K562 (cell line): Measurements from ENCODE around the gene SPI1. TPM values are rescaled to one million over a fixed set of nuclear protein-coding genes. Genes with fewer than 3 reads are reported as not detected.

ENCODE experiments used
- ARHGAP35 ChIP-seq: fragments of 450-650 bp; IDR thresholded peaks from 2 replicates; pipeline ENCODE4 v1.6.1; 2018; ENCODE audit not compliant: partially characterized antibody
- CAMTA2 ChIP-seq: fragments of 250-450 bp; sonication (Bioruptor Pico); conservative IDR thresholded peaks from 2 replicates; pipeline ENCODE4 v1.5.1; 2022
- DNMT1 ChIP-seq: fragments of 450-650 bp; IDR thresholded peaks from 2 replicates; pipeline ENCODE4 v1.6.1; 2016; ENCODE audit warnings: antibody characterized with exemption, mild to moderate bottlenecking
- GABPB2 ChIP-seq: fragments of 250-450 bp; sonication (Bioruptor Pico); conservative IDR thresholded peaks from 2 replicates; pipeline ENCODE4 v1.5.1; 2021; ENCODE audit warnings: mild to moderate bottlenecking
- HEY1 ChIP-seq: fragments of 250-450 bp; sonication (Bioruptor Pico); IDR thresholded peaks from 2 replicates; pipeline ENCODE4 v1.5.0; 2020; ENCODE audit warnings: mild to moderate bottlenecking, moderate library complexity, borderline replicate concordance
- LCOR ChIP-seq: sonication (generic); formaldehyde crosslinking; IDR thresholded peaks from 2 replicates; pipeline ENCODE4 v1.8.0; 2022; ENCODE audit warnings: mild to moderate bottlenecking, missing genetic modification reagents
- PURB ChIP-seq: sonication (generic); formaldehyde crosslinking; IDR thresholded peaks from 2 replicates; pipeline ENCODE4 v1.9.0; 2021; ENCODE audit warnings: low read depth, mild to moderate bottlenecking, missing genetic modification reagents
- SAFB2 ChIP-seq: fragments of 200-400 bp; formaldehyde crosslinking; IDR thresholded peaks from 2 replicates; pipeline ENCODE4 v1.6.1; 2018; ENCODE audit warnings: borderline replicate concordance, low read length, low read depth, moderate library complexity; ENCODE audit not compliant: severe bottlenecking
- SIN3B ChIP-seq: fragments of 450-650 bp; IDR thresholded peaks from 2 replicates; pipeline ENCODE4 v1.6.1; 2017; ENCODE audit warnings: low read depth, mild to moderate bottlenecking, moderate library complexity
- SMC3 ChIP-seq: conservative IDR thresholded peaks from 2 replicates; pipeline ENCODE4 v1.6.1; 2011; ENCODE audit warnings: low read depth, low read length, improper control_type of control experiment; ENCODE audit not compliant: insufficient read depth
- SRSF3 ChIP-seq: fragments of 200-400 bp; formaldehyde crosslinking; IDR thresholded peaks from 2 replicates; pipeline ENCODE4 v1.6.1; 2016; ENCODE audit warnings: mild to moderate bottlenecking, low read length, moderate library complexity; ENCODE audit not compliant: insufficient read depth
- ZNF282 ChIP-seq: sonication (generic); formaldehyde crosslinking; IDR thresholded peaks from 2 replicates; pipeline ENCODE4 v1.8.1; 2023; ENCODE audit warnings: missing genetic modification reagents
- ZZZ3 ChIP-seq: fragments of 450-650 bp; IDR thresholded peaks from 2 replicates; pipeline ENCODE4 v1.6.1; 2016; ENCODE audit warnings: antibody characterized with exemption, mild to moderate bottlenecking, moderate library complexity
- polyA plus RNA-seq, 8 experiments: library from polyadenylated mRNA; depleted of rRNA in 4 of 8; stranded (reverse) in 5 of 8; unstranded in 3 of 8; fragments of >200 nt; fragmentation: Nextera tagmentation in 2 of 8; fragmentation: Illumina TruSeq in 1 of 8; extraction: Ambion mirVana in 2 of 8; extraction: Trizol in 1 of 8; gene quantifications; 2 replicates each; pipeline versions ENCODE4 v1.2.1 to v1.2.3, GENCODE V29; 2011 to 2014; ENCODE audit warnings: inconsistent platforms in 1 of 8, missing spikeins in 1 of 8
- total RNA-seq, 7 experiments: library from RNA; depleted of rRNA in 6 of 7; stranded (reverse); fragments of >200 nt in 6 of 7; fragmentation: Illumina TruSeq in 2 of 7; extraction: Trizol in 2 of 7; gene quantifications; 2 replicates each; pipeline versions ENCODE4 v1.2.1 to v1.2.3, GENCODE V29; 2011 to 2021; ENCODE audit warnings: low replicate concordance in 1 of 7
- TF ChIP-seq, protein P1 (sequence below): fragments of 450-650 bp; IDR thresholded peaks from 2 replicates; pipeline ENCODE4 v1.6.1; 2017; ENCODE audit warnings: antibody characterized with exemption
- TF ChIP-seq, protein P2 (sequence below): IDR thresholded peaks from 2 replicates; pipeline ENCODE4 v1.6.1; 2012; ENCODE audit warnings: low read depth, low read length, improper control_type of control experiment, borderline replicate concordance
- TF ChIP-seq, protein P3 (sequence below): sonication (generic); formaldehyde crosslinking; IDR thresholded peaks from 2 replicates; pipeline ENCODE4 v1.8.0; 2022; ENCODE audit warnings: missing genetic modification reagents, mild to moderate bottlenecking, moderate library complexity, borderline replicate concordance
- TF ChIP-seq, protein P4 (sequence below): fragments of 450-650 bp; formaldehyde crosslinking; IDR thresholded peaks from 2 replicates; pipeline ENCODE4 v1.4.0; 2020; ENCODE audit warnings: mild to moderate bottlenecking, moderate library complexity
- TF ChIP-seq, protein P5 (sequence below): sonication (generic); formaldehyde crosslinking; IDR thresholded peaks from 2 replicates; pipeline ENCODE4 v1.8.0; 2022; ENCODE audit warnings: mild to moderate bottlenecking, missing genetic modification reagents, borderline replicate concordance
- TF ChIP-seq, protein P6 (sequence below): fragments of 200-800 bp; sonication (Bioruptor generic); IDR thresholded peaks from 2 replicates; pipeline ENCODE4 v1.6.1; 2017; ENCODE audit warnings: missing genetic modification characterization, missing compliant biosample characterization

Gene SPI1
- total and polyA plus RNA-seq, 9 of the 15 experiments (the other 6 are each of a cell fraction or from before 2014, with no cell fraction given), result 0.10 to 33.7 (median 10.3) TPM

DNA sequence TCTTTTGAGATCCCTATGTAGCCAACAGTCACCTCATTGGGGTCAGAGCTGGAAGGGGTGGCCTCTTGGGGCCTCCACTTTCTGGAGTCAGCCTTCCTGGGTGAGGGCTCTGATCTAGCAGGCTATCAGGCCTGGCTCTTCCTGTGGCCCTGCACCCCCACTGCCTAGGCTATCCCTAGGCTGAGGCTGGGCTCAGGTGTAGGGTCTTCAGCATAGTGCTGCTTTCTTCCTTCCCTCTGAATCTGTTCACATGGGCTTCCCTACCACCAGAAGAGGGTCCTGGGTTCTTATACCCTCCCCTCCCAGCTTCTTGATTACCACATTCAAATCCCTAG is 456 bp upstream of the SPI1 start (continued):
- TF ChIP-seq, protein P1, sequence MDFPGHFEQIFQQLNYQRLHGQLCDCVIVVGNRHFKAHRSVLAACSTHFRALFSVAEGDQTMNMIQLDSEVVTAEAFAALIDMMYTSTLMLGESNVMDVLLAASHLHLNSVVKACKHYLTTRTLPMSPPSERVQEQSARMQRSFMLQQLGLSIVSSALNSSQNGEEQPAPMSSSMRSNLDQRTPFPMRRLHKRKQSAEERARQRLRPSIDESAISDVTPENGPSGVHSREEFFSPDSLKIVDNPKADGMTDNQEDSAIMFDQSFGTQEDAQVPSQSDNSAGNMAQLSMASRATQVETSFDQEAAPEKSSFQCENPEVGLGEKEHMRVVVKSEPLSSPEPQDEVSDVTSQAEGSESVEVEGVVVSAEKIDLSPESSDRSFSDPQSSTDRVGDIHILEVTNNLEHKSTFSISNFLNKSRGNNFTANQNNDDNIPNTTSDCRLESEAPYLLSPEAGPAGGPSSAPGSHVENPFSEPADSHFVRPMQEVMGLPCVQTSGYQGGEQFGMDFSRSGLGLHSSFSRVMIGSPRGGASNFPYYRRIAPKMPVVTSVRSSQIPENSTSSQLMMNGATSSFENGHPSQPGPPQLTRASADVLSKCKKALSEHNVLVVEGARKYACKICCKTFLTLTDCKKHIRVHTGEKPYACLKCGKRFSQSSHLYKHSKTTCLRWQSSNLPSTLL, result no peak
- TF ChIP-seq, protein P2, sequence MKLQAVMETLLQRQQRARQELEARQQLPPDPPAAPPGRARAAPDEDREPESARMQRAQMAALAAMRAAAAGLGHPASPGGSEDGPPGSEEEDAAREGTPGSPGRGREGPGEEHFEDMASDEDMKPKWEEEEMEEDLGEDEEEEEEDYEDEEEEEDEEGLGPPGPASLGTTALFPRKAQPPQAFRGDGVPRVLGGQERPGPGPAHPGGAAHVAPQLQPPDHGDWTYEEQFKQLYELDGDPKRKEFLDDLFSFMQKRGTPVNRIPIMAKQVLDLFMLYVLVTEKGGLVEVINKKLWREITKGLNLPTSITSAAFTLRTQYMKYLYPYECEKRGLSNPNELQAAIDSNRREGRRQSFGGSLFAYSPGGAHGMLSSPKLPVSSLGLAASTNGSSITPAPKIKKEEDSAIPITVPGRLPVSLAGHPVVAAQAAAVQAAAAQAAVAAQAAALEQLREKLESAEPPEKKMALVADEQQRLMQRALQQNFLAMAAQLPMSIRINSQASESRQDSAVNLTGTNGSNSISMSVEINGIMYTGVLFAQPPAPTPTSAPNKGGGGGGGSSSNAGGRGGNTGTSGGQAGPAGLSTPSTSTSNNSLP, result no peak
- TF ChIP-seq SMC3 (no peak), ZNF282 (no peak), SIN3B (no peak), SRSF3 (0 out of 2 replicates have a peak, but pooled peaks have one; percentile 31), LCOR (no peak), ARHGAP35 (no peak), DNMT1 (no peak), SAFB2 (no peak), ZZZ3 (no peak), PURB (CRISPR knock-in tag) (no peak), CAMTA2 (no peak), GABPB2 (no peak), HEY1 (CRISPR knock-in tag) (no peak)
- TF ChIP-seq, protein P3, sequence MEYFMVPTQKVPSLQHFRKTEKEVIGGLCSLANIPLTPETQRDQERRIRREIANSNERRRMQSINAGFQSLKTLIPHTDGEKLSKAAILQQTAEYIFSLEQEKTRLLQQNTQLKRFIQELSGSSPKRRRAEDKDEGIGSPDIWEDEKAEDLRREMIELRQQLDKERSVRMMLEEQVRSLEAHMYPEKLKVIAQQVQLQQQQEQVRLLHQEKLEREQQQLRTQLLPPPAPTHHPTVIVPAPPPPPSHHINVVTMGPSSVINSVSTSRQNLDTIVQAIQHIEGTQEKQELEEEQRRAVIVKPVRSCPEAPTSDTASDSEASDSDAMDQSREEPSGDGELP (CRISPR knock-in tag), result no peak
- TF ChIP-seq, protein P4, sequence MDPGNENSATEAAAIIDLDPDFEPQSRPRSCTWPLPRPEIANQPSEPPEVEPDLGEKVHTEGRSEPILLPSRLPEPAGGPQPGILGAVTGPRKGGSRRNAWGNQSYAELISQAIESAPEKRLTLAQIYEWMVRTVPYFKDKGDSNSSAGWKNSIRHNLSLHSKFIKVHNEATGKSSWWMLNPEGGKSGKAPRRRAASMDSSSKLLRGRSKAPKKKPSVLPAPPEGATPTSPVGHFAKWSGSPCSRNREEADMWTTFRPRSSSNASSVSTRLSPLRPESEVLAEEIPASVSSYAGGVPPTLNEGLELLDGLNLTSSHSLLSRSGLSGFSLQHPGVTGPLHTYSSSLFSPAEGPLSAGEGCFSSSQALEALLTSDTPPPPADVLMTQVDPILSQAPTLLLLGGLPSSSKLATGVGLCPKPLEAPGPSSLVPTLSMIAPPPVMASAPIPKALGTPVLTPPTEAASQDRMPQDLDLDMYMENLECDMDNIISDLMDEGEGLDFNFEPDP, result no peak
- TF ChIP-seq, protein P5, sequence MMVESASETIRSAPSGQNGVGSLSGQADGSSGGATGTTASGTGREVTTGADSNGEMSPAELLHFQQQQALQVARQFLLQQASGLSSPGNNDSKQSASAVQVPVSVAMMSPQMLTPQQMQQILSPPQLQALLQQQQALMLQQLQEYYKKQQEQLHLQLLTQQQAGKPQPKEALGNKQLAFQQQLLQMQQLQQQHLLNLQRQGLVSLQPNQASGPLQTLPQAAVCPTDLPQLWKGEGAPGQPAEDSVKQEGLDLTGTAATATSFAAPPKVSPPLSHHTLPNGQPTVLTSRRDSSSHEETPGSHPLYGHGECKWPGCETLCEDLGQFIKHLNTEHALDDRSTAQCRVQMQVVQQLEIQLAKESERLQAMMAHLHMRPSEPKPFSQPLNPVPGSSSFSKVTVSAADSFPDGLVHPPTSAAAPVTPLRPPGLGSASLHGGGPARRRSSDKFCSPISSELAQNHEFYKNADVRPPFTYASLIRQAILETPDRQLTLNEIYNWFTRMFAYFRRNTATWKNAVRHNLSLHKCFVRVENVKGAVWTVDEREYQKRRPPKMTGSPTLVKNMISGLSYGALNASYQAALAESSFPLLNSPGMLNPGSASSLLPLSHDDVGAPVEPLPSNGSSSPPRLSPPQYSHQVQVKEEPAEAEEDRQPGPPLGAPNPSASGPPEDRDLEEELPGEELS (CRISPR knock-in tag), result no peak
- TF ChIP-seq, protein P6, sequence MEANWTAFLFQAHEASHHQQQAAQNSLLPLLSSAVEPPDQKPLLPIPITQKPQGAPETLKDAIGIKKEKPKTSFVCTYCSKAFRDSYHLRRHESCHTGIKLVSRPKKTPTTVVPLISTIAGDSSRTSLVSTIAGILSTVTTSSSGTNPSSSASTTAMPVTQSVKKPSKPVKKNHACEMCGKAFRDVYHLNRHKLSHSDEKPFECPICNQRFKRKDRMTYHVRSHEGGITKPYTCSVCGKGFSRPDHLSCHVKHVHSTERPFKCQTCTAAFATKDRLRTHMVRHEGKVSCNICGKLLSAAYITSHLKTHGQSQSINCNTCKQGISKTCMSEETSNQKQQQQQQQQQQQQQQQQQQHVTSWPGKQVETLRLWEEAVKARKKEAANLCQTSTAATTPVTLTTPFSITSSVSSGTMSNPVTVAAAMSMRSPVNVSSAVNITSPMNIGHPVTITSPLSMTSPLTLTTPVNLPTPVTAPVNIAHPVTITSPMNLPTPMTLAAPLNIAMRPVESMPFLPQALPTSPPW, result no peak
